ENCODE measurements around the gene APELA.
"Not testable (repeated sequence)": the region's sequence is repeated elsewhere in the genome, so short reads cannot be mapped to it uniquely, and the experiment has no call there.

The APELA gene, protein sequence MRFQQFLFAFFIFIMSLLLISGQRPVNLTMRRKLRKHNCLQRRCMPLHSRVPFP

GRCh38 chr4:164876700-164877324 lies at the start of gene APELA:
Gene APELA, plus strand, starts transcription at chr4:164877178. Its CDS starts 154 bp downstream, at chr4:164877332.
- DNase-seq (ENCODE audit: low read depth), result no peak

DNA sequence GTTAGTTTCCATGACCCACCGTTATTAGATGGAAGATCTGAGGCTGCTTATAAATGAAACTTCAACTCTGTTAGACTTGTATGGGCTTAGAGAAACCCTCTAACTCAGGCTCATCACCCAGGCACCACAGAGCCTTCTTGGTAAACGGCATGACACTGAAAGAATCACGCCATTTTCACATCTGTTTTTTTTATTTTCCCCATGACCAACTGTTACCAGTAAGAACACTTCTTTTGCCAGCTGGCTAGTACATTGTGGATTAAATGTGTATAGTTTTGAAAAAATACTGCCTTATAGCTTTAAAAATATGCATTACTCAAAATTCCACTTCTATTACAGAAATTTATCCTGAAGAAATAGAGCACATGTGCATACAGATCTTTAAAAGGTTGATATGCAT lies 48.0 kb upstream of the APELA start:
- DNase-seq (ENCODE audit: low read depth), result no peak

DNA sequence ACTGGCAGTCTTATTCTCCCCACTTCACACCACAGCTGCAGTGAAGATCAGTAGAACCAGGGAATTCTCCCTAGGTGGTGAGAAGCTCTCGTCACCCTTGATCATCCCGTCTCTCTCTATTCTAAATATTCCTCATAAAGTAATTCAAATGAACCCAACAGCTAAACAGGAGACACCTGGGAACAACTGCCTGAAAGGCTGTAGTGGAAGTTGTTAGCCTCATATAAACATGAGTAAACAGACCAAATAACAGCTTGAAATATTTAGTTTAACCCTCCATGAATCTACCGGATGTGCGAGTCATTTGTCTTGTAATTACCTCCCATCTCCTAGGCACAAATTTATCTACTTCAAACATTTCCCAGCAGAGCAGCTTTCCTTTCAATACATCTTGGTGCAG lies 30.4 kb upstream of the APELA start:
- no peak for DNase-seq (ENCODE audit: low read depth)

- no peak for DNase-seq (ENCODE audit: low read depth)
Measured at GRCh38 chr4:164847016-164847415, 30.0 kb upstream of the APELA start.

DNA sequence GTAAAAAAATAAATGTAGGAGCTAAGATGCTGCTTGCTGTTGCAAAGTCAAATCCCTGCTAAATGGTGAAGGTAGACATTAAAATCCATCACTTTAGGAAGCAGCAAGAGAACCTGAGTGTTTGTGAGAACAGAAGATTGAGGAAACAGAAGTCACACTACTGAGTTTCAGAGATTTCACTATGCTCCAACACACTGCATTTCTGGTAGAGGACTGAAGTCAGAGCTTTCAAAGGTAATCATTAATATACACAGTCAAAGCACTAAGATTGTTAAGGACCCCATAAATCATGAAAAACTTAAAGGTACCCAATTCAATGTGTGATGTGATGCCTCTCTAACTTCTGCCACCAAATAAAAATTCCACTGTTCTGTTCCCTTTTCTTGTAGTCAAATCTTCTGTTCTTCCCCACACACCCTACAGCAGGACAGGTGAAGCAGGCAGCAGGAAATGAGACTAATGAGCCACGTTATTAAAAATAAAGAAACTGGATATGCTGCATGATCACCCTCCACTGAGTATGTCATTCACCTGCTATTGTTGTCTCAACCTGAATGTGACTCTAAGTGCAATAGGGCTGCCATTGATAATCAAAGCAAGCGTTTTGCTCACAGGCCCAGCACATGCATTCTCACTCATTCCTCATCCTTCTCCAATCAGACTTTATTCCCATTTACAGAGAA lies 28.9 kb upstream of the APELA start:
- DNase-seq (ENCODE audit: low read depth), result no peak

GRCh38 chr4:164856396-164856795 lies 20.6 kb upstream of the APELA start:
- no peak for DNase-seq (ENCODE audit: low read depth)

DNA sequence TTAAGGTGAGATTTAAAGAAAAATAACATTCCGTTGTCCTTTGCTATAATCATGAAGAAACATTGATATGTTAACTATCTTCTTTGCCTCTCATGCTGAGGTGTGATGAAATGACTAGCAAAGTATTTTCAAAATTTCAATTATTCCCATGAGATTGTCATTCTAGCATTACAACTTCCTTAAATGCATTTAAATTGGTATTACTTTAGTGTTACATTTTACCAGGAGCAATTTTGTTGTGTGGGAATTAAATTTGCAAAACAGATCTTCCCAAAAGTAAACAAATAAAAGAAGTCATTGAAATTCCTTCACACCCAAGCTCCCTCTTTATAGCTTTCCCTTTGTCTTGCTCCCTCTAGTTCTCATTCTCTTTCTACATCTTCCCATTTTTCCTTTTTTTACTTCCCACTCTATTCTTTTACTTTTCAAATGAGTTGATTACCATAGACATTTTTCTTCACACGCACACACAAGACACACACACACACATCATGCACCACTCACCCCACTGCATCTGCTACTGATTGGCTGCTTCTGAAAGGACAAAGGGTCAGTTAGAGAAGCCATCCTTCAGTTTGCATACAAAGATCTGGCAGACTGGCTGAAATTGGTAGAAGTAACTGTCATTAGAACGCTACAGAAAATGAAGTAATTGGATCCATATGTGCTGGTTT lies 10.0 kb upstream of the APELA start:
- no peak for DNase-seq (ENCODE audit: low read depth)

DNA sequence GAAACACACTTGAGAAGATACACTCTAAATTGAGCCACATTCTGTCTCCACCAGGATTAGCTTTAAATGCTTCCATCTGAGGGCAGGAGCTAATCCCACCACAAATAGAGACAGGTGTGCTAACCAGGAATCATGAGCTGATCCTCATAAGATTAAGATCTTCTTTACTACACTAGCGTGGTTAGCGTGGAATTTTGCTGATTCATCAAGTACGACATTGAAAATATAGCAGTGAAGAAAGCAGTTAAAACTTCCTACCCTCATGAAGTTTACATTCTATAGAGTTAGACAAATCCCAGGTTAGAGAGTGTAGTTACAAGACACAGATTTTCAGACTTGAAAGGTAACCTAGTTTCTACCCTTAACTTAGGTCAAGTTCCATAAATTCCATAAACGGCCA lies 5.3 kb upstream of the APELA start:
- DNase-seq (ENCODE audit: low read depth), result no peak

- no peak for DNase-seq (ENCODE audit: low read depth)
Measured at GRCh38 chr4:164872481-164872880, 4.5 kb upstream of the APELA start.

DNA sequence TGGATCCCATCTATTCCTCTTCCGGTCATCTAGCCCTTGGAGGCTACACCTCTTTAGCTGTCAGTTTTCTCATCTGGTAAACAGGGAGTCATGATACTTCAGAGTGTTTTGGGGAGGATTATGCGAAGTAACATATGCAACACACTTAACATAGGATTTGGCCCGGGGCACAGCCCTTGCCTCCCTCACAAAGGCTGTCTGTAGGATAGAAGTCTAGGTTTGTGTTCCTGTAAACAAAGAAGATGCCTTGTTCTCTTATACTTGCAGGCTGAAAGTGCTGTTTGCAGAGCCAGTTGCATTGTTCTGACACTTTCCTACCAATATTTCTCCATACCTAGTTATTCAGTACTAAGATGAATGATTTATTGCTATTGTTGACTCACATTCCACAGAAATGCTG lies 2.2 kb upstream of the APELA start:
- DNase-seq (ENCODE audit: low read depth), result no peak

DNA sequence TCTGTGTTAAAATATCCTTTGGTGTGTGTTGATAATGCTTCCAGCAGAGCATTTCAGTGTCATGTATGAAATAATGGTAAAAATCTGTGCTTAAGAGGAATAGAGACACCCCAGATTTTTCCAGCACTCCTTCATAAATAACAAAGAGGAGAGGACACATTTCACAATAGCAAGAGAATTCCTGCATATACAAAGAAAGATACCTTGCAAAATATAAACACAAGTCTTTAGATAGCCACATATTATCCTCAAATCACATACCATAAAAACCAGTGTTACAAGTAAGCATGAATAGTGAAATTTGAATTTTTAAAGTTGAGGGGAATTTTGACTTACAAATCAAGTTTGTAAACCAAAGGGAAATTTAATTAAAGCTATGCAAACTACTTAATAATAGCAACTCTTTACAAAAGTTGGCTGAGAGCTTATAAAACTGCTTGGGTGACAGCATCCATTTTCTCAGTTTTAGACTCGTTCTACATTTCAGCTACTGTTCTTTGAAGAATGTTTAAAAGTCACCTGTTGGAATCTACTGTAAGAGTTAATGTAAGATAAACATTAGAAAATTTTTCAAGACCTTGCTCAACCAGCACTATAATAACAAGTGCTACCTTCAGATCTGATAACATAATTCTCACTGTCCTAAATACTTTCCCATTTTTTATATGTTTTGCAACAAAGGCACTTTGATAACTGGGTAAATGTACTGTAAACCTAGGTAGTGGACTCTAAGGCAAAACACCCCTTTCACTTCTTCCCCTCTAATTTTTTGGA lies 3.7 kb downstream of the APELA start:
- DNase-seq (ENCODE audit: low read depth), result no peak

GRCh38 chr4:164888096-164888715 lies 11.2 kb downstream of the APELA start:
- DNase-seq (ENCODE audit: low read depth), result no peak

DNA sequence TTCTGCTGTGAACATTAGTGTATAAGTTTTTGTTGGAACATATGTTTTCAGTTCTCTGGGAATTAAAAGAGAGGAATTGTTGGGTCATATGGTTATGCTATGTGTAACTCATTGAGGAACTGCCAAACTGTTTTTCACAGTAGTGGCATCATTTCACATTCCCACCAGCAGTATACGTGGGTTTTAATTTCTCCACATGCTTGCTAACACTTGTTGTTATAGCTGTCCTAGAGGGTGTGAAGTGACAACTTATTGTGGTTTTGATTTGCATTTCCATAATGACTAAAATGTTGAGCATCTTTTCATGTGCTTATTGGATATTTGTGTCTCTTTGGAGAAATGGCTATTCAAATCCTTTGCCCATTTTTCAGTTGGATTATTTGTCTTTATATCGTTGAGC lies 13.7 kb downstream of the APELA start:
- DNase-seq (ENCODE audit: low read depth), result no peak

DNA sequence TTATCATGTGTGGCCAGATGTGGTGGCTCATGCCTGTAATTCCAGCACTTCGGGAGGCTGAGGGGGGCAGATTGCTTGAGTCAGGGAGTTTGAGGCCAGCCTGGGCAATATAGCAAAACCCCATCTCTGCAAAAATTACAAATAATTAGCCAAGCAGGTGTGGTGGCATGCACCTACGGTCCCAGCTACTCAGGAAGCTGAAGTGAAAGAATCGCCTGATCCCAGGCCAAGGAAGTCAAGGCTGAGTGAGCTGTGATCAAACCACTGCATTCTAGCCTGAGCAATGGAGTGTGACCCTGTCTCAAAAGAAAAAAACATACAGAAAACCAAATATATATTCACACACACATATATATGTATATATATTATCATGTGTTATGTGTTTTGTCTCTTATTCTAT lies 15.0 kb downstream of the APELA start:
- no peak for DNase-seq (ENCODE audit: low read depth)

GRCh38 chr4:164894702-164895101 lies 17.7 kb downstream of the APELA start:
- DNase-seq (ENCODE audit: low read depth), result no peak

DNA sequence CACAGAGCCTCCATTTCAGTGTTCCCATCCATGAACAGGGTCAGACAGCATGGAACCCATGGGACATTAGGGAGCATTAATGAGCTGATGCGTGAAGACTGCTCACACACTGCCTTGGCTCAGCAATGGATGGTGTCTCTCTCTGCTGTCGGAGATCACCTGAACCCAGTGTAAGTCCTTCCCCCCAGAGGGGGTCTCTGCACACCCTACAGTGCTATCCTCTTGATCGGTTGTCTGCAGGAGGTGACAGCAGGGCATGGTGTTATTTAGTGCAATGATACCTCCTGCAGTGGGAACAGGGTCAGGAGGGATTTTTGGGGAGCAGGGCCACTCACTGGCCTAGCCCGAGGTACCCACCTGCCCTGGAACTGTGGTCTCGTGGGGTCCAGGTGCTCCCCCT lies 25.6 kb downstream of the APELA start:
- no peak for DNase-seq (ENCODE audit: low read depth)

- DNase-seq (ENCODE audit: low read depth), result no peak
Measured at GRCh38 chr4:164904336-164904735, 27.4 kb downstream of the APELA start.

GRCh38 chr4:164904941-164905340 lies 28.0 kb downstream of the APELA start:
- no peak for DNase-seq (ENCODE audit: low read depth)

- DNase-seq (ENCODE audit: low read depth), result no peak
Measured at GRCh38 chr4:164906368-164906767, 29.4 kb downstream of the APELA start.

DNA sequence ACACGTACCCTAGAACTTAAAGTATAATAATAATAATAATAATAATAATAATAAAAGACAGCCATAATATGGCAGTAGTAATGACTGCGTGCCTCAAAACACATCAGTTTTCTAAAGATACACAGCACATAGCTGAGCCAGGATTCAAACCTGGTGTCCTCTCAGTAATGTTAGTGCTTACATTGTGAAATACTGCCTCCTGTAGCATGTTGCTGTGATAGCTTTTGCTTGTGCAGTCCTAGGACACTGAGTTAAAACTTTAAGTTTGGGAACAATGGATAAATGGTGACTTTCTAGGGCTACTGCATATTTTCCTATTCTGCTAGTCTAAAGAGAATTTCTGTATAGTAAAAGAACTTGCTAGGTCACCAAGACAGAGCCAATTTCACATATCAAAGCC lies 36.5 kb downstream of the APELA start:
- DNase-seq (ENCODE audit: low read depth), result not testable (repeated sequence)

DNA sequence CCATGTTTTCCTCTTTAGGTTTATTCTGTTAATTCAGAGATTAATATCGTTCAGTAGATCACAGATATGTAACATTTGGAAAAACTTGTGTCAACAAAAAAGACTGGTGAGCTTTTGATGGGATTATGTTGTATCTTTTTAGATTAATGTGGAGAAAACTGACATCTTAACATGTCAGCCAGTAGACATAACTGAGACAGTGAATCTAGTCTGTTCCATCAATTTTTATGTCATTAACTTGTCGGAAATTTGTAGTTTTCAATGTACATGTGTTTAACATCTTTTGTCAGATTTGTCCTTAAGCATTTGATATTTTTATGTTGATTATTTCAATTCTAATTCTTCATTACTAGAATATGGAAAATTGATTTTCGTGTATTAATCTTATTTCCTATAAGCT lies 42.0 kb downstream of the APELA start:
- DNase-seq (ENCODE audit: low read depth), result no peak

GRCh38 chr4:164924670-164925238 lies 47.8 kb downstream of the APELA start:
- DNase-seq (ENCODE audit: low read depth), result no peak

Measured in stimulated activated CD8-positive, alpha-beta memory T cell treated with anti-CD3 and anti-CD28 coated beads, Interleukin-15, amount 100 ng/mL, for 1 hour (primary cell).